ENCODE data around the gene CEMP1. TPM values are rescaled to one million over a fixed set of nuclear protein-coding genes. Genes with fewer than 3 reads are reported as not detected.

Gene CEMP1
- total RNA-seq, 1 donor = 0.10 TPM

GRCh38 chr16:2501946-2502895 lies 29.0 kb downstream of the CEMP1 start:
- Histone ChIP-seq H3K27me3 (ENCODE audit: insufficient read depth, low read length) (no peaks in the 10 kb centered on the region), H3K9me3 (ENCODE audit: low read depth, low read length) (no peaks in the 10 kb centered on the region), H3K4me3 (ENCODE audit: low read length) (no peak overlapping the region), H3K4me1 (ENCODE audit: insufficient read depth, low read length) (peaks cover 30% of the 10 kb centered on the region)

GRCh38 chr16:2500918-2501750 lies 30.1 kb downstream of the CEMP1 start:
- no peaks in the 10 kb centered on the region for H3K9me3 ChIP-seq (ENCODE audit: low read depth, low read length)
- H3K4me1 ChIP-seq (ENCODE audit: insufficient read depth, low read length) = peaks cover 20% of the 10 kb centered on the region
- no peak overlapping the region for H3K4me3 ChIP-seq (ENCODE audit: low read length)
- no peaks in the 10 kb centered on the region for H3K27me3 ChIP-seq (ENCODE audit: insufficient read depth, low read length)

- Histone ChIP-seq H3K4me3 (ENCODE audit: low read length) (no peak overlapping the region), H3K9me3 (ENCODE audit: low read depth, low read length) (no peaks in the 10 kb centered on the region), H3K27me3 (ENCODE audit: insufficient read depth, low read length) (no peaks in the 10 kb centered on the region), H3K4me1 (ENCODE audit: insufficient read depth, low read length) (peaks cover 20% of the 10 kb centered on the region)
Measured at GRCh38 chr16:2500430-2500917, 30.7 kb downstream of the CEMP1 start.

DNA sequence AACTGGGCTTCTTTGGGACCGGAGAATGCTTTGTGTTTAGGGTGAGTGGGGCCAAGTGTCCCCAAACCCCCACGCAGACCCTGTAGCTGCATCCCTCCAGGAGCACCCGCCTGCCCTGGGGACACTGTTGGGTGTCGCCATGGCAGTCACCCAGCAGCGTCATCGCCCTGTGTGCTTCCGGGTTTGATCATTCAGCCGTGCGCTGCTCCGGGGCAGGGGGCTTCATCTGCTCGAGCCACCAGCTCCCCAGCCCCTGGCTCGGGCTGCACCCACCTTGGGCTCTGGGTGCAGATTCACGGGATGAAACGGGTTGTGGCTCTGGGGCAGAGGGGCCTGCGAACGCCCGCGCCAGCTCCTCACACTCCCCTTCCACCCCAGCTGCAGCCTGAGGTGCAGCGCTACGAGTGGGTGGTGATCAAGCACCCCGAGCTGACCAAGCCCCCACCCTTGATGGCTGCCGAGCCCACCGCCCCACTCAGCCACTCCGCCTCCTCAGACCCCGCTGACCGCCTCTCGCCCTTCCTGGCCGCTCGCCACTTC lies 31.2 kb downstream of the CEMP1 start:
- no peaks in the 10 kb centered on the region for H3K27me3 ChIP-seq (ENCODE audit: insufficient read depth, low read length)
- H3K4me1 ChIP-seq (ENCODE audit: insufficient read depth, low read length) = peaks cover 20% of the 10 kb centered on the region
- no peak overlapping the region for H3K4me3 ChIP-seq (ENCODE audit: low read length)
- H3K9me3 ChIP-seq (ENCODE audit: low read depth, low read length) = no peaks in the 10 kb centered on the region

DNA sequence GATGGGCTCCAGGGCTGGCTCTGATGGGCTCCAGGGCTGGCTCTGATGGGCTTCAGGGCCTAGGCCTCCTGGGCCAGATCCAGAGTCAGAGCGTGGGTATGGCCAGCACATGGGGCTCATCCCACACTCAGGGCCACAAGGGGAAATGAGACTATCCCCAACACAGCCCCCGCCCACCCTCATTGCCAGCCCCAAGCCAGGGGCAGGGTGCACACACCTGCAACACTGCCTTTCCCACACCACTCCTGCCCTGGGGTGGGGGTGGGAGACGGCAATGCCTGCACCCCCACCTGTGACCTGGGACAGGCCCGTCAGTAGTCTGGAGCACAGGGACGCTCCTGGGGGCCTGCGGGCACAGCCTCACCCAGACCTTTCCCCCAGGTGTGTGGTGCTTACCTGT lies 31.8 kb downstream of the CEMP1 start:
- no peaks in the 10 kb centered on the region for H3K9me3 ChIP-seq (ENCODE audit: low read depth, low read length)
- peaks cover 22% of the 10 kb centered on the region for H3K4me1 ChIP-seq (ENCODE audit: insufficient read depth, low read length)
- no peaks in the 10 kb centered on the region for H3K27me3 ChIP-seq (ENCODE audit: insufficient read depth, low read length)
- H3K4me3 ChIP-seq (ENCODE audit: low read length) = no peak overlapping the region

DNA sequence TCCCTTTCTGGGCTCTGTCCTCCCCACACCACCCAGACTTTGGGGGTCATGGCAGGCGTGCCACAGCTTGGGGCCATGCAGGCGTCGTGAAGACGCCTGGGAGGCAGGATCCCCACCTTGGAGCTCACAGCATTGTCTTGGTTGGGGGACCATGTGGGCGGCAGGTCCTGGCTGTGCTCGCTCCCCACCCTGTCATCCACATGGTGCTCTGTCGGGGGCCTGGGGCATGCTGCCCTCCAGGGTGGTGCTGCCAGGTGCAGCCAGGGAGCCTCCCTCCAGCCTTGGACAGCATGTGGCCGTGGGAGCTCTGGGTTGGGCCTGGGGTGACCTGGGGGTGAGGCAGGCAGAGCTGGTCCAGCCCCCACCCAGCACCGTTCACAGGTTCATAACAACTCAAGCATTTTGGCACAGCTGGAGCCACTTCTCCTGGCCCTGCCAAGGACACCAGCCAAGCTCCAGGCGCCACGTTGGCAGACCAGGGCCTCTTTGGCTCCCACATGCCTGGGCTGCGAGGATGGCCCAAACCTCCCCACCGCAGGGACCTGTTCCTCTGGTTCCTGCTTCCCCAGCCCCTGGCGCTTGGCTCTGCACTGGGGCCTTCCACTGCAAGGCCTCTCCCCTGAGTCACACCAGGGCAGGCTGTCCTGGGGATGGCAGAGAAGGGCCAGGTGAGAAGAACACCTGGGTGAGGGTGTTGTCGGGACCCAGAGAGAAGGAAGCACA lies 32.5 kb downstream of the CEMP1 start:
- H3K4me1 ChIP-seq (ENCODE audit: insufficient read depth, low read length) = peaks cover 25% of the 10 kb centered on the region
- H3K9me3 ChIP-seq (ENCODE audit: low read depth, low read length) = no peaks in the 10 kb centered on the region
- H3K4me3 ChIP-seq (ENCODE audit: low read length) = no peak overlapping the region
- no peaks in the 10 kb centered on the region for H3K27me3 ChIP-seq (ENCODE audit: insufficient read depth, low read length)

- no peak overlapping the region for H3K4me3 ChIP-seq (ENCODE audit: low read length)
- H3K27me3 ChIP-seq (ENCODE audit: insufficient read depth, low read length) = no peaks in the 10 kb centered on the region
- peaks cover 19% of the 10 kb centered on the region for H3K4me1 ChIP-seq (ENCODE audit: insufficient read depth, low read length)
- no peaks in the 10 kb centered on the region for H3K9me3 ChIP-seq (ENCODE audit: low read depth, low read length)
Measured at GRCh38 chr16:2497695-2498484, 33.3 kb downstream of the CEMP1 start.

DNA sequence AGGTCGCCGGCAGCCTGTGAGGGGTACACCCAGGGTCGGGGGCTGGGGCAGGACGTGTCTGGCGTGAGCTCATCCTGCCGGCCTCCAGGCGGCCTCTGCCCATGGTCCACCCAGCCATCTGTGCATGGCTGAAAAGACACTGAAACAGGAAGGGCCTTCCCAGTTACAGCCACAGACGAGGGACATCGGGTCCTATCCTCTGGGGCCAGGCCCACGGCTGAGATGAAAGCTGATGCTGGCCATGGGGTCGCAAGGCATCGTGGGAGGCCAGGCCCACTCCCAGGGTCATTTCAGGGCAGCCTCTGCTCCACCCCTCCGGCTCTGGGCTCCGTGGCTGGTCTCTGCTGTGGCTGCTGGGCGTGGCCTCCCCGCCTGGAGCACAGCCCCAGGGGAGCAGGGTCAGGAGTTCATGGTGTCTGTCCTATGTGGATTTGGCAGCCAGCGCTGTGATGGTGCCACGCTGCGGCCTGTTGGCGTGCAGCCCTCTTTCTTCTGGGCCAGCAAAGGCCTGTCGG lies 34.0 kb downstream of the CEMP1 start:
- peaks cover 13% of the 10 kb centered on the region for H3K4me1 ChIP-seq (ENCODE audit: insufficient read depth, low read length)
- H3K9me3 ChIP-seq (ENCODE audit: low read depth, low read length) = no peaks in the 10 kb centered on the region
- no peak overlapping the region for H3K4me3 ChIP-seq (ENCODE audit: low read length)
- H3K27me3 ChIP-seq (ENCODE audit: insufficient read depth, low read length) = no peaks in the 10 kb centered on the region

DNA sequence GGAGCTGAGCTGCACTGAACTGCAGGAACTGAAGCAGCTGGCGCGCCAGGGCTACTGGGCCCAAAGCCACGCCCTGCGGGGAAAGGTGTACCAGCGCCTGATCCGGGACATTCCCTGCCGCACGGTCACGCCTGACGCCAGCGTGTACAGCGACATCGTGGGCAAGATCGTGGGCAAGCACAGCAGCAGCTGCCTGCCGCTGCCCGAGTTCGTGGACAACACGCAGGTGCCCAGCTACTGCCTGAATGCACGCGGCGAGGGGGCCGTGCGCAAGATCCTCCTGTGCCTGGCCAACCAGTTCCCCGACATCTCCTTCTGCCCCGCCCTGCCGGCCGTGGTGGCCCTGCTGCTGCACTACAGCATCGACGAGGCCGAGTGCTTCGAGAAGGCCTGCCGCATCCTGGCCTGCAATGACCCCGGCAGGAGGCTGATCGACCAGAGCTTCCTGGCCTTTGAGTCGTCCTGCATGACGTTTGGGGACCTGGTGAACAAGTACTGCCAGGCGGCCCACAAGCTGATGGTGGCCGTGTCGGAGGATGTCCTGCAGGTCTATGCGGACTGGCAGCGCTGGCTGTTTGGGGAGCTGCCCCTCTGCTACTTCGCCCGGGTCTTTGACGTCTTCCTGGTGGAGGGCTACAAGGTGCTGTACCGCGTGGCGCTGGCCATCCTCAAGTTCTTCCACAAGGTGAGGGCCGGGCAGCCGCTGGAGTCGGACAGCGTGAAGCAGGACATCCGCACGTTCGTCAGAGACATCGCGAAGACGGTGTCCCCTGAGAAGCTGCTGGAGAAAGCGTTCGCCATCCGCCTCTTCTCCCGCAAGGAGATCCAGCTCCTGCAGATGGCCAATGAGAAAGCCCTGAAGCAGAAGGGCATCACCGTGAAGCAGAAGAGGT lies 34.7 kb downstream of the CEMP1 start:
- no peaks in the 10 kb centered on the region for H3K9me3 ChIP-seq (ENCODE audit: low read depth, low read length)
- no peaks in the 10 kb centered on the region for H3K27me3 ChIP-seq (ENCODE audit: insufficient read depth, low read length)
- no peak overlapping the region for H3K4me3 ChIP-seq (ENCODE audit: low read length)
- peaks cover 10% of the 10 kb centered on the region for H3K4me1 ChIP-seq (ENCODE audit: insufficient read depth, low read length)

GRCh38 chr16:2495041-2495440 lies 36.2 kb downstream of the CEMP1 start:
- peaks cover 5% of the 10 kb centered on the region for H3K4me1 ChIP-seq (ENCODE audit: insufficient read depth, low read length)
- no peaks in the 10 kb centered on the region for H3K27me3 ChIP-seq (ENCODE audit: insufficient read depth, low read length)
- H3K4me3 ChIP-seq (ENCODE audit: low read length) = no peak overlapping the region
- no peaks in the 10 kb centered on the region for H3K9me3 ChIP-seq (ENCODE audit: low read depth, low read length)

GRCh38 chr16:2494616-2495015 lies 36.6 kb downstream of the CEMP1 start:
- no peaks in the 10 kb centered on the region for H3K9me3 ChIP-seq (ENCODE audit: low read depth, low read length)
- H3K4me3 ChIP-seq (ENCODE audit: low read length) = no peak overlapping the region
- no peaks in the 10 kb centered on the region for H3K27me3 ChIP-seq (ENCODE audit: insufficient read depth, low read length)
- H3K4me1 ChIP-seq (ENCODE audit: insufficient read depth, low read length) = peaks cover 5% of the 10 kb centered on the region

DNA sequence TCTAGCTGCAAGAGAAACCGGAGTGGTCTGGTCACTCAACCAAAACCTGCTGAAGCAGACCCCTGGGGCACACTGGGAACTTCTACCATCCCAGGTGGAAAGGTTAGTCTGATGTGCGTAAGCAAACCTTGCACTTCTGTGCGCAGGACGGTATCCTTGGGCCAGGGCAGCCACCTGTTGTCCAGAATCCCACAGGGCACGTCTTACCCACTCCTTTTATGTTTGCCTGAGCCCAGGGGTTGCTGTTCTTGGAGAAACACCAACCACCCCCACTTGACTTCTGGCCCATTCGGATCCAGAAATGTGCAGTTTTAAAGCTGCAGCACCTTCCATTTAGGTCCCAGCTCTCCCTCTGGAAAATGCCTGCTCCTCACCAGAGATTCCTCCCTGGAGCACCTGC lies 37.6 kb downstream of the CEMP1 start:
- Histone ChIP-seq H3K27me3 (ENCODE audit: insufficient read depth, low read length) (no peaks in the 10 kb centered on the region), H3K9me3 (ENCODE audit: low read depth, low read length) (no peaks in the 10 kb centered on the region), H3K4me1 (ENCODE audit: insufficient read depth, low read length) (peaks cover 5% of the 10 kb centered on the region), H3K4me3 (ENCODE audit: low read length) (no peak overlapping the region)

DNA sequence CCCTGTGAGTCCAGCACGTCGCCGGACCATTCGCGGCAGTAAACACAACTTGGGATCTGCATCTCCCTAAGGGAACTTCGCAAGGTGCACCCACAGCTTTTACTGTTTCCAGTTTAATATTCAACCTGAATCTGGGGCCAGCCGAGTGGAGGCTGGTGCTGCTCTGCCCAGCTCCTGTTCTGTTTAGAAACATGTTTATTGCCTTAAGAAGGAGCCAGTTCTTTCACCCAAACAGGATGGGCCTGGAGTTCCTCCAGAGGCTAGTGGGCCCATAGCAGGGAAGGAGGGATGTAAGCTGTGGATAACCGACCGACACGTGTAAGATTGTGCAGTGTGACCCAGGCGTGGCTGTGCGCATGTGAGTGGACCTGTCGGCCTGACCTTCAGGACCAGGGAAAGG lies 38.9 kb downstream of the CEMP1 start:
- H3K4me3 ChIP-seq (ENCODE audit: low read length) = no peak overlapping the region
- peaks cover 19% of the 10 kb centered on the region for H3K4me1 ChIP-seq (ENCODE audit: insufficient read depth, low read length)
- no peaks in the 10 kb centered on the region for H3K27me3 ChIP-seq (ENCODE audit: insufficient read depth, low read length)

More for the DNA sequence above, 38.9 kb downstream of the CEMP1 start:
- H3K9me3 ChIP-seq (ENCODE audit: low read depth, low read length) = no peaks in the 10 kb centered on the region
